Right lung (tissue), 5 donors: ENCODE measurements around the gene ASAP2. TPM values are rescaled to one million over a fixed set of nuclear protein-coding genes. Genes with fewer than 3 reads are reported as not detected.

Experiments
- DNase-seq, 2 donors: peaks; one replicate each; pipeline ENCODE4 v3.0.0-alpha.2; 2013
- polyA plus RNA-seq, 5 donors: library from polyadenylated mRNA; unstranded; fragments of 120-200 nt; gene quantifications; one replicate each; pipeline versions ENCODE4 v1.2.1 to v1.2.3, GENCODE V29; 2013; ENCODE audit warnings: inconsistent platforms in 1 of 5, low replicate concordance in 1 of 5; ENCODE audit not compliant: insufficient read length in 5 of 5, insufficient read depth in 1 of 5

Gene ASAP2
- polyA plus RNA-seq, 5 donors = 22.4 to 36.3 (median 33.7) TPM

- peak; percentile 98 to 99 for DNase-seq
Measured at GRCh38 chr2:9423100-9423921, 216.7 kb downstream of the ASAP2 start, which contains the start of the genes CPSF3 and ITGB1BP1. Gene CPSF3 (plus strand): TSS chr2:9423654. CDS start chr2:9423774, 120 bp downstream. Gene ITGB1BP1 (minus strand): TSS chr2:9423528. CDS start chr2:9418697, 4,831 bp downstream.

- no peak for DNase-seq
Measured at GRCh38 chr2:9423922-9424272, 217.3 kb downstream of the ASAP2 start.

DNA sequence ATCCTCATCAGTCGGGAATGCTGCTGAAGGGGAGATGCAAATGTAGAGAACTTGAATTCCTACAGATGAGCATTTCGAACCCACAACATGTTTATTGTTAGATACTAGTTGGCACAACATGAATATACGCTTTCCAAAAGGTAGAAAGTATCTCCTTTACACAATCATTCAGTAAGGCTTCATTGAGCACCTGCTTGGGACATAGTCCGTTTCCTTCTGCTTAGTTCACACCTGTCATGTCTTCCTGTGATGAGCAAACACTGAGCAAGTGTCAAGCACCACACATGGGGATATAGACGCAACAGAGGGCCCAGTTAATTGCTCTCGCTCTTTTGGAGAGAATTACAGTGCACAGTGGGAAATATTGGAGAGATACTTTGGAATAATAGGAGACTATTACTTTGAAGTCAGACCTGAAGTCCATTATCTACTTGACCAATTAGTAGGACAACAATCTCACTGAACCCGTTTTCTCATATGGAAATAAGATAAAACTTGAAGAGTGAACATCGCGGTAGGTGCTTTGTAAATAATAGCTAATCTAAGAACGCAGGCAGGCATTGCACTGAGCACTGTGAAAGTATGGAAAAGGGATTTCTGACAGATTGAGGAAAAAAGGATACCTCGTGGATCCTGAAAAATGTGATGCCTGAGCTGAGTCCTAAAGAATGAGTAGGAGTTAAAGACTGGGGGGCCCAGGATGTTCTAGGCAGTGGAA lies 218.0 kb downstream of the ASAP2 start:
- DNase-seq = no peak

- no peak for DNase-seq
Measured at GRCh38 chr2:9428965-9429577, 222.5 kb downstream of the ASAP2 start.

- DNase-seq = no peak
Measured at GRCh38 chr2:9430316-9431293, 224.0 kb downstream of the ASAP2 start.

GRCh38 chr2:9434489-9434888 lies 227.9 kb downstream of the ASAP2 start:
- no peak for DNase-seq

DNA sequence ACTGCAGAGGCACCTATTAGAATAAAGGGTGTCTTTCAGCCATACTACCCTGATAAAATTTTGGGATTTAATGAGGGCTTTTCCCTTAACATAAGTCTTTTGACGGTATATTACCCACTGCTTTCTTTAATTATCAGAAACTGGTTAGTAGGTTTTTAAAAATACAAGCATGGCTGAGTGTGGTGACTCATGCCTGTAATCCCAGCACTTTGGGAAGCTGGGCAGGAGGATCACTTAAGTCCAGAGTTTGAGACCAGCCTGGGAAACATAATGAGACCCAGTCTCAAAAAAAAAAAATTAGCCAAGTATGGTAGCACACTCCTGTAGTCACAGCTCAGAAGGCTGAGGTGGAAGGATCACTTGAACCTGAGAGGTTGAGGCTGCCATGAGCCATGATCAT lies 232.9 kb downstream of the ASAP2 start:
- no peak for DNase-seq

DNA sequence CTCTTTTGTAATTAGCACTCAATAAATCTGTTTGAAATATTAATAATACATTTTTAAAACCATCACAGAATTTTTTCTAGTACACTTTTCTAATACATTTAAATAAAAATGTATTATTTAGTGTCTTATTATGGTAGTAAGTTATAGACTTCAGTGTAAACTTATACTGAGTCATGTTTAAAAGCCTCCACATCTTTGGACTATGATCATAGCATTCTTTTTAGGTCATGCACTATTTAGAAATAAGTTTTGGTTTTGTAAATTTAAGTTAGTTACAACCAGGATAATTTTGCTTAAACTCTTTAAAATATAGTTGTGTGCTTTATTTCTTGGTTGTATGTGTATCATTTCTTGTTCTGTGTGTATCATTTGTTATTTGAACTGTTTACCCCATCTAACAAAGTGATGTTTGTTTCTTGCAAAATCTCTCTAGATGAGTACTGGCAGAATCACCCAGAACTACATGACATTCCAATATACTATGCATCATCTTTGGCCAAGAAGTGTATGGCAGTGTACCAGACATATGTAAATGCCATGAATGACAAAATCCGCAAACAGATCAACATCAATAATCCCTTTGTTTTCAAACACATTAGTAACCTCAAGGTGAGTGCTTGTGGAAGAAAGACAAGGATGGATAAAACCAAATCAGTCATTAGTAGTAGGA lies 233.6 kb downstream of the ASAP2 start:
- DNase-seq = no peak

DNA sequence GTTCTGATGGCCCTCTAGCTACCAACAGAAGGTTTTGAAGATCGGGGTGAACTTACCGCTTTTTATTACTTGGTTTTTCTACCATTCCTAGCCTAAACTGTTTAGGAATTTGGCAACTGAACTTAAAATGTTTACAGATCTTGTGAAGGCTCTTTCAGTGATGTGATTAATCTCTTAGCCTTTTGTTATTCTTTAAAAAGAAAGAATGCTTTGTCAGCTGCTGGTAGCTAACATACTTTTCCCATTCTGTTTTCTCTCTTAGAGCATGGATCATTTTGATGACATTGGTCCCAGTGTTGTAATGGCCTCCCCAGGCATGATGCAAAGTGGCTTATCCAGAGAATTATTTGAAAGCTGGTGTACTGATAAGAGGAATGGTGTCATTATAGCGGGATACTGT lies 234.9 kb downstream of the ASAP2 start:
- no peak for DNase-seq

DNA sequence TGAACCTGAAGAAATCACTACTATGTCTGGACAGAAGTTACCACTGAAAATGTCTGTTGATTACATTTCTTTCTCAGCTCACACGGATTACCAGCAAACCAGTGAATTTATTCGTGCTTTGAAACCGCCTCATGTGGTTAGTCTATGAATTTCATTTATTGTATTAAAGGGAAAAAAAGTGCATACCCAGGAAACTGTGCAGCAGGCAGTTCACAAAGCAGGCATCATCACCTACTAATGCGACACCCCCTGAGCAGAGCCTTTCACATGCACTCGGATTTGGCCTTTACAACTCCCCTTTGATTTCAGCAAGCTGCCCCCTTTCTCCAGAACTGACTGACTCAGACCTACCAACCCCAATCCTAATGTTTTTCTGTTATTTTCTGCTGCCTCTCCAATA lies 236.9 kb downstream of the ASAP2 start:
- DNase-seq = no peak

DNA sequence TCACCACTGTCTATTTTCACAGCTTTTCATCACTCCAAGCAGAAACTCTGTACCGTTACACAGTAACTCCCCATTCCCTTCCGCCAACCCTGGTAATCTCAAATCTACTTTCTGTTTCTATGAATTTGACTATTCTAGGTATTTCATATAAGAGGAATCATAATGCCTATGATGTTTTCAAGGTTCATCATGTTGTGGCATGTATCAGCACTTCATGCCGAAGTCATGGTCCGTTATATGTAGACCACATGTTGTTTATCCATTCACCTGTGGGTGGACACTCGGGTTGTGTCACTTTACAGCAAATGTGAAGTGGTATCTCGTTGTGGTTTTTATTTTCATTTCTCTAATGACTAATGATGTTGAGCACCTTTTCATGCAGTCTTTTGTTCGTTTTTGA lies 238.5 kb downstream of the ASAP2 start:
- DNase-seq = no peak

DNA sequence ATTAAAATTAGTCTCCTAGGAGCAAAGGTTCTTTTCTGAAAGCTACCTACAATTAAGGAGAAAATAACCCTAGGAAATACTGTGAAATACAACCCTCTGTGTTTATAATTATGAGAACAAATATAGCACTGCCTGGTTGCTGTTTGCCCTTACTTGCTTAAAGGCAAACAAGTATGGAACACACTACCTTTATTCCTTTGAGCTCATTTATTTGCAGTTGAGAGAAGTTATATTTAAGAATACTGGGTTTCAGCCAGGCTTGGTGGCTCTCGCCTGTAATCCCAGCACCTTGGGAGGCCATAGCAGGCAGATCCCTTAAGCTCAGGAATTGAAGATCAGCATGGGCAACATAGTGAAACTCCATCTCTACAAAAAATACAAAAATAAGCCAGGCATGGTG lies 244.6 kb downstream of the ASAP2 start:
- DNase-seq = no peak

Other genes starting within 250 kb of the ASAP2 start
- gene MBOAT2, start 203.1 kb upstream of the ASAP2 start, polyA plus RNA-seq = 10 to 100 TPM; 38.1 to 89.6 (median 78.8) TPM
- gene ITGB1BP1, start 216.7 kb downstream of the ASAP2 start, polyA plus RNA-seq = 100 to 1,000 TPM in 1 of 5 donors, 10 to 100 TPM in 4; 72.3 to 102 (median 82.1) TPM
- gene CPSF3, start 216.8 kb downstream of the ASAP2 start, polyA plus RNA-seq = 10 to 100 TPM; 40.3 to 56.1 (median 44.6) TPM